Ascending aorta (tissue), 2 donors: ENCODE results near the gene PCNX3. TPM values are rescaled to one million over a fixed set of nuclear protein-coding genes. Genes with fewer than 3 reads are reported as not detected.
"Not testable (repeated sequence)": the region's sequence is repeated elsewhere in the genome, so short reads cannot be mapped to it uniquely, and the experiment has no call there.

Source experiments
- DNase-seq, 2 donors: peaks; one replicate each; pipeline ENCODE4 v3.0.0-alpha.2; 2019; ENCODE audit warnings: low spot score in 2 of 2
- H3K27ac ChIP-seq, 2 donors: fragments of 200-600 bp; sonication (generic); one replicate each; pipeline ENCODE4 v1.5.1; 2016 to 2017; ENCODE audit warnings: mild to moderate bottlenecking in 1 of 2
- H3K27me3 ChIP-seq: fragments of 200-600 bp; sonication (generic); one replicate; pipeline ENCODE4 v1.5.1; 2017
- H3K36me3 ChIP-seq, 2 donors: fragments of 200-600 bp; sonication (generic); one replicate each; pipeline ENCODE4 v1.5.1; 2016
- H3K4me1 ChIP-seq, 2 donors: fragments of 200-600 bp; sonication (generic); one replicate each; pipeline ENCODE4 v1.5.1; 2016 to 2017; ENCODE audit warnings: mild to moderate bottlenecking in 1 of 2
- H3K4me3 ChIP-seq, 2 donors: fragments of 200-600 bp; sonication (generic); one replicate each; pipeline ENCODE4 v1.5.1; 2016 to 2017; ENCODE audit warnings: mild to moderate bottlenecking in 1 of 2
- H3K9me3 ChIP-seq, 2 donors: fragments of 200-600 bp; sonication (generic); one replicate each; pipeline ENCODE4 v1.5.1; 2016
- CTCF ChIP-seq, 3 experiments: fragments of 200-600 bp in 2 of 3; fragments of 450-650 bp in 1 of 3; sonication (generic) in 2 of 3; IDR thresholded peaks; one replicate each; pipeline ENCODE4 v1.5.1; 2016 to 2019; ENCODE audit warnings: antibody characterized with exemption in 3 of 3, mild to moderate bottlenecking in 1 of 3, moderate library complexity in 1 of 3
- intact Hi-C: fragments of 100-400 bp; cut with DNase I; formaldehyde crosslinking; loops from one replicate; pipeline ENCODE4 v1.15.1; 2023
- total RNA-seq: library from RNA; depleted of rRNA; stranded (reverse); fragments of >200 nt; gene quantifications from one replicate; pipeline ENCODE4 v1.1.0, GENCODE V29; 2016

PCNX3 gene
- total RNA-seq, 1 donor from 2014 or later, result 181 TPM

GRCh38 chr11:65662799-65663638 lies 47.4 kb downstream of the PCNX3 start, which contains the start of gene RELA:
Gene RELA (minus strand): TSS chr11:65662916. CDS start chr11:65662832, 84 bp downstream.
- Histone ChIP-seq H3K36me3 (peaks cover 30 to 35% of the 10 kb centered on the region in 2 donors), H3K27ac (peak within 1 kb of the TSS; percentile 98), H3K4me3 (peak within 1 kb of the TSS; percentile 95 to 99), H3K9me3 (no peaks in the 10 kb centered on the region), H3K4me1 (peaks cover 11 to 32% of the 10 kb centered on the region in 2 donors), H3K27me3 (no peaks in the 10 kb centered on the region)
- peak in 1 of 3 experiments; percentile 20 for TF ChIP-seq CTCF (IDR thresholded peaks at IDR 0.05)
- intact Hi-C loops, result loop anchor here (1.0 to 10.0 kb wide), 8 partner anchors 10 to 618 kb away; partner anchors contain the start of genes C11orf68, CFL1, DRAP1 and KAT5
- peak; percentile 83 to 97 for DNase-seq

GRCh38 chr11:65663639-65664200 lies 48.1 kb downstream of the PCNX3 start:
- Histone ChIP-seq H3K4me1 (peaks cover 11 to 32% of the 10 kb centered on the region in 2 donors), H3K9me3 (no peaks in the 10 kb centered on the region), H3K27ac (peak overlapping the region; percentile 98), H3K4me3 (peak overlapping the region; percentile 95 to 99), H3K36me3 (peaks cover 23 to 28% of the 10 kb centered on the region in 2 donors), H3K27me3 (no peaks in the 10 kb centered on the region)
- DNase-seq, result peak in 1 of 2 donors; percentile 82
- intact Hi-C loops, result loop anchor here (1.0 to 10.0 kb wide), 7 partner anchors 48 to 619 kb away; partner anchors contain the start of genes C11orf68, CFL1, DRAP1 and KAT5
- no peak for TF ChIP-seq CTCF (IDR thresholded peaks at IDR 0.05)

DNA sequence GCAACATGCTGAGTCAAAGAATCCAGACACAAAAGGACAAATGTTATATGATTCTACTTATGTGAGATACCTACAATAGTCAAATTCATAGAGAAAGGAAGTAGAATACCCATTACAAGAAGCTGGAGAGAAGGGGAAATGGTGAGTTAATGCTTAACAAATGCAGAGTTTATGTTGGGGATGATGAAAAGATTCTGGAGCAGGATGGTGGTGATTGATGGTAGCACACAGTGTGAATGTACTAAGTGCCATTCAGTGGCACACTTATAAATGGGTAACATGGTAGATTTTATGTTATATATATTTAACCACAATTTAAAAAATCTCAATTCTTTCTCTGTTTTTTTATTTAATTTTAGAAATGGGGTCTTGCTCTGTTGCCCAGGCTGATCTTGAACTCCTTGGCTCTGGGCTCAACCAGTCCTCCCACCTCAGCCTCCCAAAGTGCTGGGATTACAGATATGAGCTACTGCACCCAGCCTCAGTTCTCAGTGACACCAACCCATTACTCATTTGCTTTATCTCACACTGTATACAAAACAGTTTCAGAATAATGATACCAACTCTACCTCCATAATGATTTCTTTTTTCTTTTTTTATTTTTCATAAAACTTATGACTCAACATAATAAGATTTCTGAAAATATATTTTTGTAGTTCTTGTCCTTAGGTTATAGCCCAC lies 56.7 kb downstream of the PCNX3 start:
- no peaks in the 10 kb centered on the region for H3K36me3 ChIP-seq
- H3K9me3 ChIP-seq, result no peaks in the 10 kb centered on the region
- H3K4me3 ChIP-seq, result no peak overlapping the region
- H3K27ac ChIP-seq, result no peak overlapping the region
- no peaks in the 10 kb centered on the region for H3K27me3 ChIP-seq
- intact Hi-C loops, result no loop called here
- no peaks in the 10 kb centered on the region for H3K4me1 ChIP-seq
- TF ChIP-seq CTCF (IDR thresholded peaks at IDR 0.05), result no peak
- no peak for DNase-seq

- Histone ChIP-seq H3K27ac (no peak overlapping the region), H3K4me3 (no peak overlapping the region), H3K27me3 (no peaks in the 10 kb centered on the region), H3K4me1 (no peaks in the 10 kb centered on the region), H3K36me3 (no peaks in the 10 kb centered on the region), H3K9me3 (no peaks in the 10 kb centered on the region)
- no peak for DNase-seq
- intact Hi-C loops, result no loop called here
- no peak for TF ChIP-seq CTCF (IDR thresholded peaks at IDR 0.05)
Observed at GRCh38 chr11:65672982-65673381, 57.4 kb downstream of the PCNX3 start.

- no peak for DNase-seq
- intact Hi-C loops, result no loop called here
- H3K36me3 ChIP-seq, result no peaks in the 10 kb centered on the region
- H3K4me3 ChIP-seq, result no peak overlapping the region
- H3K27me3 ChIP-seq, result no peaks in the 10 kb centered on the region
- no peaks in the 10 kb centered on the region for H3K9me3 ChIP-seq
- no peak for TF ChIP-seq CTCF (IDR thresholded peaks at IDR 0.05)
- no peak overlapping the region for H3K27ac ChIP-seq
- H3K4me1 ChIP-seq, result no peaks in the 10 kb centered on the region
Observed at GRCh38 chr11:65680192-65680743, 64.7 kb downstream of the PCNX3 start.

GRCh38 chr11:65683480-65683879 lies 67.9 kb downstream of the PCNX3 start:
- H3K4me3 ChIP-seq, intact Hi-C loops, H3K27me3 ChIP-seq, H3K4me1 ChIP-seq, H3K36me3 ChIP-seq, DNase-seq, H3K27ac ChIP-seq, H3K9me3 ChIP-seq: not testable (repeated sequence)
